BLaER1 treated with 17β-estradiol and CSF1 and Interleukin-3, amounts not matched to agents 10 nM and 100 nM (cell line): ENCODE results near the gene PYGO2.

Experiments
- H3K27ac ChIP-seq, 11 experiments: shearing (Covaris generic); formaldehyde crosslinking; 2 replicates each; pipeline ENCODE4 v1.8.1; 2022
- H3K27me3 ChIP-seq, 11 experiments: shearing (Covaris generic); formaldehyde crosslinking; 2 replicates each; pipeline ENCODE4 v1.8.1; 2022
- H3K36me3 ChIP-seq, 11 experiments: shearing (Covaris generic); formaldehyde crosslinking; 2 replicates each; pipeline ENCODE4 v1.8.1; 2022
- H3K4me1 ChIP-seq, 10 experiments: shearing (Covaris generic); formaldehyde crosslinking; 2 replicates each; pipeline ENCODE4 v1.8.1; 2022
- H3K4me2 ChIP-seq, 11 experiments: shearing (Covaris generic); formaldehyde crosslinking; 2 replicates each; pipeline ENCODE4 v1.8.1; 2022
- H3K4me3 ChIP-seq, 10 experiments: shearing (Covaris generic); formaldehyde crosslinking; 2 replicates each; pipeline ENCODE4 v1.8.1; 2022
- H3K9ac ChIP-seq, 11 experiments: shearing (Covaris generic); formaldehyde crosslinking; 2 replicates each; pipeline ENCODE4 v1.8.1; 2022
- H3K9me3 ChIP-seq, 11 experiments: shearing (Covaris generic); formaldehyde crosslinking; replicated peaks in 1 of 11; 2 replicates each; pipeline ENCODE4 v1.8.1; 2022
- H4K20me1 ChIP-seq, 11 experiments: shearing (Covaris generic); formaldehyde crosslinking; 2 replicates each; pipeline ENCODE4 v1.8.1; 2022
- Cebpa-rat ChIP-seq, 11 experiments: shearing (Covaris generic); IDR thresholded peaks; 2 replicates each; pipeline ENCODE4 v1.8.1; 2022

The PYGO2 gene

DNA sequence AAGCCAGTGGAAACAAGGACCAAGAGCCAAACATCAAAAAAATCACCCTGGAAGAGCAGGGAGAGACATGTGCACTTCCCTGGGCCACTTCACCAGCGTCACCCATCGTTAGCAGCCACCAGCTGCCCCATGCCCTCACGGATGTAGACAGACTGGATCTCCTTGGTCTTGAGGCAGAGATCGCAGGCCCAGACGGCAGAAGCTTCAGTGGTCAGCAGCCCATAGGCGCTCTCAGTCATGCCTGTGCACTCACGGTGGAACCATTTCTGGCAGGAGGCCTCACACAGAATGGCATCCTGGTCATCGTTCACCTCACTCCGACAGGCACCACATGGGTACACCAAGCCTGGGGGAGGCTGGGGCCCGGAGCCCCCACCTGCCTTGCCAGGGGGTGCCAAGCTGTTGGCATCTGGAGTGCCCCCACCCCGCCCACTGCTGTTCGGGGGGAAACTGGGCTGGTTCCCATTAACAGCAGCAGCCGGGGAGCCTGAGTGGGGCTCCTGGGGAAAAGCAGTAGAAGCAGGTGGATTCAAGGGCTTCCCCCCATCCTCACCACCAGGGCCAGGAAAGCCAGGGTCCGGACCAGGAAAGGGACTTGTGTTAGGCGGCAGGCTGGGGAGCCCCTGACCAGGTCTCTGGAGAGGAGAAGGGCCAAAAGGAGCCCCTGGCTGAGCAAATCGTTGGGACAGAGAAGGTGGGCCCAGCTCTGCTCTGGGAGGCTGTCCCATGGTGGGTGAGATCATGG lies 2.7 kb downstream of the PYGO2 start:
- TF ChIP-seq Cebpa-rat (IDR thresholded peaks at IDR 0.05), result no peak

DNA sequence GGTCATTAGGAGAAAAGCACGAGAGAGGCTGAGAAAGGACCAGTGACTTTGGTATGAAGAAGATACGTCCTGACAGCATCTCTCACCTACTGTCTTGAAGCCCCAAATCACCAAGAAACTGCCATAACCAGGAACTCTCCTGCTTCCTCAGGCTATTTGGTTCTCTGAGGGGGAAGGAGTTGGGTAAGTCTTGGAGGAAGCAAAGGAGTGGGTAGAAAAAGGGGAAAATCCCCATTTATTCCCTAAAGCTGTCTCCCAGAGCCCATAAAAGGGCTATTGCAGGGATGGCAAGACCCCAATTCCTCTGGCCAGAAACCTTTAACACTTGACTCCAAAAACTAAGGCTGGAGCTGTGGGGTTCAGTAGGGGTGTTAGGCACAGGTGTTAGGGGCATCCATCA lies 3.5 kb downstream of the PYGO2 start:
- no peak for TF ChIP-seq Cebpa-rat (IDR thresholded peaks at IDR 0.05)
- peak overlapping the region in 7 of 11 experiments; percentile 5 to 97 (median 89); a peak in 9 of 22 replicates for H3K4me2 ChIP-seq
- H3K9me3 ChIP-seq, result no peaks in the 10 kb centered on the region
- H3K27ac ChIP-seq, result peak overlapping the region in 3 of 11 experiments; percentile 24 to 54 (median 38); a peak in 3 of 22 replicates
- H3K9ac ChIP-seq, result peak overlapping the region in 6 of 11 experiments; percentile 15 to 81 (median 48); a peak in 7 of 22 replicates
- peaks cover 72 to 85% (median 79%) of the 10 kb centered on the region in 10 experiments for H3K4me1 ChIP-seq
- H3K4me3 ChIP-seq, result 0 out of 20 replicates have a peak overlapping the region, but pooled peaks of 2 of the 10 experiments have one; percentile 3 to 7
- no peaks in the 10 kb centered on the region for H3K27me3 ChIP-seq
- H4K20me1 ChIP-seq, result peaks cover 0 to 26% (median 8%) of the 10 kb centered on the region in 11 experiments; a peak in 10 of 22 replicates
- H3K36me3 ChIP-seq, result peaks cover 17 to 32% (median 26%) of the 10 kb centered on the region in 11 experiments

More for the DNA sequence above, 2.7 kb downstream of the PYGO2 start:
- Histone ChIP-seq H3K9ac (peak overlapping the region in 8 of 11 experiments; percentile 12 to 74 (median 36); a peak in 8 of 22 replicates), H4K20me1 (peaks cover 0 to 20% (median 6%) of the 10 kb centered on the region in 11 experiments; a peak in 10 of 22 replicates), H3K4me2 (peak overlapping the region in 9 of 11 experiments; percentile 5 to 99 (median 89); a peak in 10 of 22 replicates), H3K4me3 (peak overlapping the region in 3 of 10 experiments; percentile 6 to 79 (median 72); a peak in 2 of 20 replicates), H3K27ac (peak overlapping the region in 4 of 11 experiments; percentile 17 to 54 (median 31); a peak in 5 of 22 replicates), H3K36me3 (peaks cover 25 to 40% (median 34%) of the 10 kb centered on the region in 11 experiments), H3K9me3 (no peaks in the 10 kb centered on the region), H3K4me1 (peaks cover 72 to 85% (median 79%) of the 10 kb centered on the region in 10 experiments), H3K27me3 (no peaks in the 10 kb centered on the region)

DNA sequence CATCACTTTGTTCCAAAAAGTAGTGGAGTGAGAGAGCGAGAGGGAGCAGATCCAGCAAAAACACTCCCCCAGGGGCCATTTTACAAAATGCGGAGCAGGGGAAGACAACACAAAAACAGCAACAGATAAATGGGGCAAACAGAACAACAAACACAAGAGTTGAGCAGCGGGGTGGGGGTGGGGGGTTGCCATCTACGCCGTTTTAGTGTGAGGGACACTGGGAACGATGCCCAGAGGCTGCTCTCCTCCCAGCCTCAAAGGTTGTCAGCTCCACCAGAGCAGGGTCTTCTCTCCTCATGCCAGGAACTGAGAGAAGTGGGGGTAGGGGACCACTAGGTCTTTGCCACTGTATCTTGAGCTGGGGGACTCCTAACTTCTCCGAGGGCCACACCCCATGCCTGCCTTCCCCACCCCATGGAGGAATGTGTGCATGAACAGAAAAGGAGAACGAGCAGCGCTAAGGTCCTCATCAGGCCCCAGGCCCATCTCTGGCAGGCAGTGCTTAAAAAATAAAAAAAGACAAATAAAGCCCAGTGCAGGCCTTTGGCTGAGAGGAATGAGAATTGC lies 4.4 kb downstream of the PYGO2 start:
- no peak for TF ChIP-seq Cebpa-rat (IDR thresholded peaks at IDR 0.05)
- Histone ChIP-seq H3K27me3 (no peaks in the 10 kb centered on the region), H3K36me3 (peaks cover 17 to 30% (median 20%) of the 10 kb centered on the region in 11 experiments), H3K4me2 (peak overlapping the region in 10 of 11 experiments; percentile 89 to 98 (median 96); a peak in 18 of 22 replicates), H3K4me3 (peak overlapping the region in 1 of 10 experiments; percentile 71; a peak in 1 of 20 replicates), H3K4me1 (peaks cover 73 to 85% (median 80%) of the 10 kb centered on the region in 10 experiments), H3K9me3 (no peaks in the 10 kb centered on the region), H3K9ac (peak overlapping the region in 10 of 11 experiments; percentile 53 to 86 (median 83); a peak in 12 of 22 replicates), H4K20me1 (peaks cover 2 to 35% (median 17%) of the 10 kb centered on the region in 11 experiments; a peak in 11 of 22 replicates), H3K27ac (peak overlapping the region in 5 of 11 experiments; percentile 5 to 90 (median 82); a peak in 10 of 22 replicates)

GRCh38 chr1:154956544-154956941 lies 5.0 kb downstream of the PYGO2 start:
- peaks cover 80 to 90% (median 86%) of the 10 kb centered on the region in 10 experiments for H3K4me1 ChIP-seq
- H3K9ac ChIP-seq, result peak overlapping the region; percentile 74 to 86 (median 83); a peak in 21 of 22 replicates
- H4K20me1 ChIP-seq, result peaks cover 8 to 41% (median 23%) of the 10 kb centered on the region in 11 experiments; a peak in 13 of 22 replicates
- H3K4me2 ChIP-seq, result peak overlapping the region; percentile 89 to 98 (median 96)
- TF ChIP-seq Cebpa-rat (IDR thresholded peaks at IDR 0.05), result no peak
- H3K36me3 ChIP-seq, result peaks cover 18 to 32% (median 21%) of the 10 kb centered on the region in 11 experiments
- H3K4me3 ChIP-seq, result peak overlapping the region; percentile 61 to 76 (median 71)
- H3K9me3 ChIP-seq, result no peaks in the 10 kb centered on the region
- peak overlapping the region; percentile 66 to 94 (median 86); a peak in 20 of 22 replicates for H3K27ac ChIP-seq
- H3K27me3 ChIP-seq, result no peaks in the 10 kb centered on the region

DNA sequence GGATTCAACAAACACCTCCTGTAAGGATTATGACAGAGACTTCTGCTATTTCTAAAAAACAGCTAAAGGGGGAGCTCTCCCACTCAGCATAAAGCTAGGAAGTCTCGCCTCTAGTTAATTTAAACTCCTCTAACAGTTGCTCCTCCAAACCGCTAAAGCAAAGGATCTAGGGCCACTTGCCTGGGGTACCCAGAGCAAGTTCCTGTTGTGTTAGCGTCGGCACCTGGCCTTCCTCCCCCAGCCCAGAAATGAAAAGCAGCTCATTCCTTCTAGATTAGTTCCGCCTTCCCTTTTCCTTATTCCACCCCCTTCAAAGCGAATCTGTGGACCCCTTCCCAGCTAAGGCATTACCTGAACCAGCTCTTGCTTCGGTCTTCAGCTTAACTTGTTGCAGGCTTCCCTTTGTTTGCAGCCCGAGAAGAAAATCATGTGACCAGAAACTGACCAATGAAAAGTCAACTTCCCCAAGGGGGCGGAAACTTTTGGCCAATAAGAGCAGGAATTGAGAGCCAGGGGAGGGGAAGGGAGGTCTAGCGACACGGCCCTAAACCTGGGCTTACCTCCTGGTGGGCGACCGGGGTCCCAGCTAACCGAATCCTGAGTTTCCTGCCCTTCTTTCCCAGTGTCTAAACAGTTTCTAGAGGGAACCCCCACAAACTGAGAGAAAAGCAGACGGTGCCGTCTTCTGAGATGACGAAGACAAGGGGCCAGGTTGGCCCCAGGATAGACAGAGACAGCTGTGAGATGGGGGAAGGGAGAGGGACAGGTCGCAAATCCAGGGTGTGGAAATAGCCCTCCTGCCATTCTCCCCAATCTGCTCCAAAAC lies 5.7 kb downstream of the PYGO2 start, which contains the start of gene PBXIP1:
TSS of gene PBXIP1 (minus strand) at position 382 of the 826 bp plus-strand sequence. CDS start 2,378 bp downstream, outside the sequence.
- H3K9ac ChIP-seq, result peak within 1 kb of the TSS; percentile 74 to 86 (median 83)

DNA sequence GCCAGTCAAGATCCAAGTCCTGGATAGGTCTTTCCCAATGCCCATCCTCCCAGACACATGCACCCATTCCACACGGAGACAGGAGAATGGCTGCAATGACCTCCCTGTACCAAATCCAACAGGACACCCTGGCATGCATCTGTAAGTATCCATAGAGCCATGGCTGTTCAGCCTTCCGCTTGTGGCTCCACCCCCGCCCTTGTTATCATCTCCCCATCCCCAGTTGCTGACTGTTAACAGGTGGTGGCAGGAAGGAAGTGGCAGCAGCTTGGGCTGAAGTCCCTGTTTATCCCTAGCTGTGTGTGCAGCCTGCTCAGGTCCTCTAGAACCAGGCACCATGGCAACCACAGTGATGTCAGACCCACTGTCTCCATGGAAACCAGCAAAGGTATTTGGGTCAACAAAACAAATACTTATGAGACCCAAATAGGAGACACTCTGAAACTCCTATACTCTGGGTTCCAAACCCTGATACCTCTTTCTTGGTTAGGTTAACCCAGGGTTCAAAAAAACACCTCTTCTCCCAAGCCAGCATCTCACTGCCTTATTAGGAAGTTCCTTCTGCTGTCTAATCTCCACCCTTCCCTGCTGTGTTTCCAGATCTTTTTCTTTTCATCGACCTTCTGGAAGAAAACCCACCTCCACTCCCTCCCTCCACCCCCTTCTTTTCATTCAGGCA lies 6.4 kb downstream of the PYGO2 start:
- H3K27ac ChIP-seq, result peak overlapping the region; percentile 66 to 94 (median 86)
- H4K20me1 ChIP-seq, result peaks cover 11 to 48% (median 30%) of the 10 kb centered on the region in 11 experiments; a peak in 14 of 22 replicates

More for the DNA sequence above, 5.7 kb downstream of the PYGO2 start, which contains the start of gene PBXIP1:
- Histone ChIP-seq H3K27ac (peak within 1 kb of the TSS; percentile 66 to 94 (median 86)), H3K4me3 (peak within 1 kb of the TSS; percentile 61 to 76 (median 71)), H3K9me3 (no peaks in the 10 kb centered on the region), H3K27me3 (no peaks in the 10 kb centered on the region), H3K36me3 (peaks cover 23 to 39% (median 27%) of the 10 kb centered on the region in 11 experiments), H3K4me1 (peaks cover 86 to 96% (median 92%) of the 10 kb centered on the region in 10 experiments), H3K4me2 (peak within 1 kb of the TSS; percentile 89 to 98 (median 96)), H4K20me1 (peaks cover 11 to 44% (median 27%) of the 10 kb centered on the region in 11 experiments; a peak in 13 of 22 replicates)
- TF ChIP-seq Cebpa-rat (IDR thresholded peaks at IDR 0.05), result no peak

DNA sequence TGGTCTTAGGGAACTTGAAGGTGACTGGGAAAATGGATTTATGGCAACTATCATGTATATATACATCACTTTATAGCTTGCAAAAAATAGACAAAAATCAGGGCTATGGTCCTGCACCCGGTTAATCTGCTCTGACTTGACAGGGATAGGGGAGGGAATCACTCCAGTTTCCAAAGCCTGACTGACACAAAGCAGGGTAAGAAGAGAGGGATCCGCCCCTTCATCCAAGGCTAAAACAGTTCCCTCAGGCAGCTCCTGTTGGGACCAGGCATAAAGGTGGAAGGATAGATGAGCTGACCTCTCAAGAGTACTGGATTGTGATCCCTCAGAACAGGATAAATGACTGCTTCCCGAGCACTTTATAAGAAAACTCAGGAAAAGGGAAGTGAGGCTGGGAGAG lies 7.0 kb downstream of the PYGO2 start:
- Histone ChIP-seq H3K9ac (peak overlapping the region; percentile 67 to 86 (median 83)), H3K4me3 (peak overlapping the region; percentile 61 to 76 (median 71)), H3K36me3 (peaks cover 30 to 46% (median 35%) of the 10 kb centered on the region in 11 experiments), H3K4me1 (peaks cover 78 to 90% (median 86%) of the 10 kb centered on the region in 10 experiments), H3K9me3 (no peaks in the 10 kb centered on the region), H3K27me3 (no peaks in the 10 kb centered on the region), H3K4me2 (peak overlapping the region; percentile 89 to 98 (median 96)), H3K27ac (peak overlapping the region in 10 of 11 experiments; percentile 78 to 94 (median 86); a peak in 20 of 22 replicates), H4K20me1 (peaks cover 11 to 51% (median 30%) of the 10 kb centered on the region in 11 experiments; a peak in 14 of 22 replicates)
- no peak for TF ChIP-seq Cebpa-rat (IDR thresholded peaks at IDR 0.05)

More for the DNA sequence above, 6.4 kb downstream of the PYGO2 start:
- TF ChIP-seq Cebpa-rat (IDR thresholded peaks at IDR 0.05), result no peak
- no peaks in the 10 kb centered on the region for H3K9me3 ChIP-seq
- H3K36me3 ChIP-seq, result peaks cover 31 to 46% (median 34%) of the 10 kb centered on the region in 11 experiments
- peak overlapping the region; percentile 61 to 76 (median 71) for H3K4me3 ChIP-seq
- peak overlapping the region; percentile 74 to 86 (median 83) for H3K9ac ChIP-seq
- H3K4me2 ChIP-seq, result peak overlapping the region; percentile 89 to 98 (median 96)
- H3K27me3 ChIP-seq, result no peaks in the 10 kb centered on the region
- H3K4me1 ChIP-seq, result peaks cover 85 to 95% (median 92%) of the 10 kb centered on the region in 10 experiments
